ENCODE measurements around the gene ZFYVE1. TPM values are rescaled to one million over a fixed set of nuclear protein-coding genes. Genes with fewer than 3 reads are reported as not detected.
A peak's percentile ranks its signal among the peaks of the same experiment; 100 is the strongest.
"Not testable (repeated sequence)": the region's sequence is repeated elsewhere in the genome, so short reads cannot be mapped to it uniquely, and the experiment has no call there.

The ZFYVE1 gene
- total RNA-seq, 1 experiment from 2014 or later = 9.0 TPM

DNA sequence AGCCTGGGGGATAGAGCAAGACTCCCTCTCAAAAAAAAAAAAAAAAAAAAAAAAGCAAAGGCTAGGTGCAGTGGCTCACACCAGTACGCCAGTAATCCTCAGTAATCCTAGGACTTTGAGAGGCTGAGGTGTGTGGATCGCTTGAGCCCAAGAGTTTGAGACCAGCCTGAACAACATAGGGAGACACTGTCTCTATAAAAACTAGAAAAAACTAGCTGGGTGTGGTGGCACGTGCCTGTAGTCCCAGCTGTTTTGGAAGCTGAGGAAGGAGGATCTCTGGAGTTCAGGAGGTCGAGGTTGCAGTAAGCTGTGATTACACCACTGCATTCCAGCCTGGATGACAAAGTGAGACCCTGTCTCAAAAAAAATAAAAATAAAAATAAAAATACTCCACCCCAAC is 22.5 kb upstream of the ZFYVE1 start:
- H4K20me1 ChIP-seq (ENCODE audit: insufficient read depth) = no peaks in the 10 kb centered on the region
- H3K4me3 ChIP-seq = no peak overlapping the region
- TF ChIP-seq, protein P1, sequence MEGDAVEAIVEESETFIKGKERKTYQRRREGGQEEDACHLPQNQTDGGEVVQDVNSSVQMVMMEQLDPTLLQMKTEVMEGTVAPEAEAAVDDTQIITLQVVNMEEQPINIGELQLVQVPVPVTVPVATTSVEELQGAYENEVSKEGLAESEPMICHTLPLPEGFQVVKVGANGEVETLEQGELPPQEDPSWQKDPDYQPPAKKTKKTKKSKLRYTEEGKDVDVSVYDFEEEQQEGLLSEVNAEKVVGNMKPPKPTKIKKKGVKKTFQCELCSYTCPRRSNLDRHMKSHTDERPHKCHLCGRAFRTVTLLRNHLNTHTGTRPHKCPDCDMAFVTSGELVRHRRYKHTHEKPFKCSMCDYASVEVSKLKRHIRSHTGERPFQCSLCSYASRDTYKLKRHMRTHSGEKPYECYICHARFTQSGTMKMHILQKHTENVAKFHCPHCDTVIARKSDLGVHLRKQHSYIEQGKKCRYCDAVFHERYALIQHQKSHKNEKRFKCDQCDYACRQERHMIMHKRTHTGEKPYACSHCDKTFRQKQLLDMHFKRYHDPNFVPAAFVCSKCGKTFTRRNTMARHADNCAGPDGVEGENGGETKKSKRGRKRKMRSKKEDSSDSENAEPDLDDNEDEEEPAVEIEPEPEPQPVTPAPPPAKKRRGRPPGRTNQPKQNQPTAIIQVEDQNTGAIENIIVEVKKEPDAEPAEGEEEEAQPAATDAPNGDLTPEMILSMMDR (conservative IDR thresholded peaks at IDR 0.05) = no peak
- no peak for TF ChIP-seq EZH2 (IDR thresholded peaks at IDR 0.05; ENCODE audit: low read depth)
- H3K27ac ChIP-seq = no peak overlapping the region
- H3K36me3 ChIP-seq (ENCODE audit: low read depth) = no peaks in the 10 kb centered on the region
- no peaks in the 10 kb centered on the region for H3K79me2 ChIP-seq (ENCODE audit: low read depth)
- no peaks in the 10 kb centered on the region for H3K4me1 ChIP-seq (replicated peaks; ENCODE audit: insufficient read depth)
- H3K27me3 ChIP-seq (ENCODE audit: insufficient read depth, low read depth) = no peaks in the 10 kb centered on the region
- H3F3A ChIP-seq (ENCODE audit: insufficient read depth, low read depth) = no peaks in the 10 kb centered on the region
- no peak overlapping the region for H2AFZ ChIP-seq
- BruUV-seq (replicated peaks) = no TSS peak
- POLR2A ChIA-PET (ENCODE audit: unreplicated experiment) = no interaction called here
- intact Hi-C loops (cut with micrococcal nuclease; ENCODE audit: unreplicated experiment) = no loop called here
- H3K9me3 ChIP-seq (ENCODE audit: insufficient read depth, low read depth) = no peaks in the 10 kb centered on the region
- DNase-seq = no peak
- no peaks in the 10 kb centered on the region for H3K9me2 ChIP-seq (ENCODE audit: insufficient read depth)
- H3K4me2 ChIP-seq = no peak overlapping the region
- CTCF ChIA-PET = no interaction called here

DNA sequence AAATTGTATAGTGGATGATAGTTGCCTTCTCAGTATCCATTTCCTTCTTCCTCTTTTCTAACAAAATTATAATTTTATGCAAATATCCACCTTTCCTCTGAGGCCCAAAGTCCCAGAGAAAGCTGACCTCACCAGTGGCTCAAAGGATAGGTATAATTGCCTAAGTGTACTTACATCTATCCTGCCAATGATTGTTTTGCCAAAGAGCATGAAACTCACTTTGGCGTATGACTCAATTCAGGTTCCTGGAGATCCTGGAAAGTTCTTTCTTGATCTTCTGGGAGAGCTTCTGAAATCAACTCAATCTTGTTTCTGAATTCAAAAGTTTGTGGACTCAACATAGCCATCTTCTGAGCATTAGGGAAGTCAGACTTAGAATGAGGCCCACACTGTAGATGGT is 20.9 kb upstream of the ZFYVE1 start:
- H3K36me3 ChIP-seq (ENCODE audit: low read depth) = no peaks in the 10 kb centered on the region
- no peaks in the 10 kb centered on the region for H3K4me1 ChIP-seq (replicated peaks; ENCODE audit: insufficient read depth)
- no peaks in the 10 kb centered on the region for H3F3A ChIP-seq (ENCODE audit: insufficient read depth, low read depth)
- H3K9me2 ChIP-seq (ENCODE audit: insufficient read depth) = no peaks in the 10 kb centered on the region
- ChIA-PET CTCF (no interaction called here), POLR2A (ENCODE audit: unreplicated experiment) (no interaction called here)
- H3K4me3 ChIP-seq = no peak overlapping the region
- no peaks in the 10 kb centered on the region for H3K27me3 ChIP-seq (ENCODE audit: insufficient read depth, low read depth)
- H3K79me2 ChIP-seq (ENCODE audit: low read depth) = no peaks in the 10 kb centered on the region
- intact Hi-C loops (cut with micrococcal nuclease; ENCODE audit: unreplicated experiment) = no loop called here
- no peak overlapping the region for H3K4me2 ChIP-seq
- H3K9me3 ChIP-seq (ENCODE audit: insufficient read depth, low read depth) = no peaks in the 10 kb centered on the region
- H2AFZ ChIP-seq = no peak overlapping the region
- no peaks in the 10 kb centered on the region for H4K20me1 ChIP-seq (ENCODE audit: insufficient read depth)
- no peak overlapping the region for H3K27ac ChIP-seq
- no peak for DNase-seq
- TF ChIP-seq EZH2 (IDR thresholded peaks at IDR 0.05; ENCODE audit: low read depth) = no peak
- TF ChIP-seq, protein P1 (conservative IDR thresholded peaks at IDR 0.05) = no peak
- no TSS peak for BruUV-seq (replicated peaks)

DNA sequence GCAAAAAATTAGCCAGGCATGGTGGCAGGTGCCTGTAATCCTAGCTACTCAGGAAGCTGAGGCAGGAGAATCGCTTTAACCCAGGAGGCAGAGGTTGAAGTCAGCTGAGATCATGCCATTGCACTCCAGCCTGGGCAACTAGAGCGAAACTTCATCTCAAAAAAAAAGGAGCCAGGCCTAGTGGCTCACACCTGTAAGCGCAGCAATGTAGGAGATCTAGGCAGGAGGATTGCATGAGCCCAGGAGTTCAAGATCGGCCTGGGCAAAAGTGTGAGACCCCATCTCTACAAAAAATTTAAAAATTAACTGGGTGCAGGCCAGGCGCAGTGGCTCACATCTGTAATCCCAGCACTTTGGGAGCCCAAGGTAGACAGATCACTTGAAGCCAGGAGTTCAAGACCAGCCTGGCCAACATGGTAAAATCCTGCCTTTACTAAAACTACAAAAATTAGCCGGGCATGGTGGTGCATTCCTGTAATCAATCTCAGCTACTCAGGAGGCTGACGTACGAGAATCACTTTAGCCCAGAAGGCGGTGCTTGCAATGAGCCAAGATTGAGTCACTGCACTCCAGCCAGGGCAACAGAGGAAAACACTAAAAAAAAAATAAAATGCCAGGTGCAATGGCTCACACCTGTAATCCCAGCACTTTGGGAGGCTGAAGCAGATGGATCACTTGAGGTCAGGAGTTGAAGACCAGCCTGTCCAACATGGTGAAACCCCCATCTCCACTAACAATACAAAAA is 10.0 kb upstream of the ZFYVE1 start:
- H3K4me3 ChIP-seq; H4K20me1 ChIP-seq (ENCODE audit: insufficient read depth); intact Hi-C loops (cut with micrococcal nuclease; ENCODE audit: unreplicated experiment); H3F3A ChIP-seq (ENCODE audit: insufficient read depth, low read depth); H2AFZ ChIP-seq; H3K36me3 ChIP-seq (ENCODE audit: low read depth); H3K79me2 ChIP-seq (ENCODE audit: low read depth); POLR2A ChIA-PET (ENCODE audit: unreplicated experiment); BruUV-seq (replicated peaks); H3K27ac ChIP-seq; H3K27me3 ChIP-seq (ENCODE audit: insufficient read depth, low read depth); H3K9me3 ChIP-seq (ENCODE audit: insufficient read depth, low read depth); H3K9me2 ChIP-seq (ENCODE audit: insufficient read depth): not testable (repeated sequence)
- peak; percentile 41 to 63 for DNase-seq
- peak overlapping the region; percentile 4; the same call in 1 of the 2 replicates for H3K4me2 ChIP-seq
- H3K4me1 ChIP-seq (replicated peaks; ENCODE audit: insufficient read depth) = peaks cover 10% of the 10 kb centered on the region
- CTCF ChIA-PET = interaction anchor here (0.7 kb wide), 1 partner anchor 633 kb away, joined by 3 read pairs; no protein-coding TSS in a partner anchor

All from PC-9 (cell line).